GM19351 (cell line): ENCODE measurements around the gene ULK4.
"Not testable (repeated sequence)": the region's sequence is repeated elsewhere in the genome, so short reads cannot be mapped to it uniquely, and the experiment has no call there.

Source experiments
- ATAC-seq: cut with Tn5 transposase; IDR thresholded peaks from one replicate; pipeline ENCODE4 v1.9.1; 2021; ENCODE audit warnings: mild to moderate bottlenecking, moderate library complexity; ENCODE audit not compliant: unreplicated experiment

ULK4 gene

DNA sequence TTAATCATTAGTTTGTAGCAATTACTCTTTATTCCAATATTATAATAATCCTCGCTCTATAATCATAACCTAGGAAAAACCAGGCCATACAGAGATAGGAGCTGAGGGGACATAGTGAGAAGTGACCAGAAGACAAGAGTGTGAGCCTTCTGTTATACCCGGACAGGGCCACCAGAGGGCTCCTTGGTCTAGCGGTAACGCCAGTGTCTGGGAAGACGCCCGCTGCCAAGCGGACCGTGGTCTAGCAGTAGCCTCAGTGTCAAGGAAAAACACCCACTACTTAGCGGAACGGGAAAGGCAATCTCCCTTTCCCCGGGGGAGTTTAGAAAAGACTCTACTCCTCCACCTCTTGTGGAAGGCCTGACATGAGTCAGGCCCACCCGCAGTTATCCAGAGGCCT is 266.1 kb downstream of the ULK4 start:
- not testable (repeated sequence) for ATAC-seq

DNA sequence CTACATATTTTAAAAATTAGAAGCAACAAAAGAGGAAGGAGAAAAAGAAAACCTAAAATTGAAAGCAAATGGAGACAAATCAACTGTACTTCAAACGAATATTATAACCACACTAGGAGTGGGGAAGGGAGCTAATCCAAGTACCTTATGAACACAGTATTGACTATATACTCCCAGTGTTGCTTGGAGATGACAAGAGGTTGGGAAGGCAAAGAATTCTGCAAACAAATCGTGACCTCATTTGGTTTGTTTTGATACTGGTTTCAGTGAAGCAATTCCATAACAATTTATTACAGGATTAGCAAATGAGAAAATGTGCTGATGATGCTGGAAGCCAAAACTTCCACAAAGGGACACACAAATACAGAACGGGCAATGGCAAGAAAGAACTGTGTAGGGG is 268.1 kb downstream of the ULK4 start:
- ATAC-seq, result no peak

DNA sequence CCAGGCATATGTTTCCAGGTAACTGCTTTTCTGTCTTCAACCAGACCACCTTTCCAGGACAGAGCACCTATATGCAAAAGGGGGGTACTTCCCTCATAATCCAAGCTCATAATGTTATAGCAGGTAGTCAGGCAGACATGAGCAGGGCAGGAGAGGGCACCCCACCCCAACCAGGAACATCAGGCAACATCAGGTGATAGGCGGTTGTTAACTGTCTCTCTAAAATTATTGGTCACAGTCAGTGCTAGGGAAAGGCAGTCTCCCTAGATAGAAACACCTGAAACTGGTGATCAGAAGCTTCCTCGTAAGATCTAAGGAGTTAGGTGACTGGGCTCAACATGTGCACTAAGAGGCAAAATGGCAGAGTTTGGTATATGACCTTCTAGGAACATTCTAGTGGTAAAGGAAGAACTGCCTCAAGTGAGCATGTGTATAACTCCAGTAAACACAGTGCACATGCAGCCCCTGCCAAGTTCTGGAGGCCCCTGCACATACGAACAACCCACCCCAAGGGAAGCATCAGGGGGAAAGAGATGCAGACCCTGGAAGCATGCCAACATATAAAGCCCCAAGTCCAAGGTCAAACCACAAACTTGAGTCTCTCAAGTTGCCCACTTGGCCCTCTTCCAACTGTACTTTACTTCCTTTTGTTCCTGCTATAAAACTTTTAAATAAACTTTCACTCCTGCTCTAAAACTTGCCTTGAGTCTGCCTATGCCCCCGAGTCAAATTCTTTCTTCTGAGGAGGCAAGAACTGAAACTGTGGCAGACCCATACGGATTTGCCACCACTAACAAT is 270.9 kb downstream of the ULK4 start:
- ATAC-seq, result no peak

DNA sequence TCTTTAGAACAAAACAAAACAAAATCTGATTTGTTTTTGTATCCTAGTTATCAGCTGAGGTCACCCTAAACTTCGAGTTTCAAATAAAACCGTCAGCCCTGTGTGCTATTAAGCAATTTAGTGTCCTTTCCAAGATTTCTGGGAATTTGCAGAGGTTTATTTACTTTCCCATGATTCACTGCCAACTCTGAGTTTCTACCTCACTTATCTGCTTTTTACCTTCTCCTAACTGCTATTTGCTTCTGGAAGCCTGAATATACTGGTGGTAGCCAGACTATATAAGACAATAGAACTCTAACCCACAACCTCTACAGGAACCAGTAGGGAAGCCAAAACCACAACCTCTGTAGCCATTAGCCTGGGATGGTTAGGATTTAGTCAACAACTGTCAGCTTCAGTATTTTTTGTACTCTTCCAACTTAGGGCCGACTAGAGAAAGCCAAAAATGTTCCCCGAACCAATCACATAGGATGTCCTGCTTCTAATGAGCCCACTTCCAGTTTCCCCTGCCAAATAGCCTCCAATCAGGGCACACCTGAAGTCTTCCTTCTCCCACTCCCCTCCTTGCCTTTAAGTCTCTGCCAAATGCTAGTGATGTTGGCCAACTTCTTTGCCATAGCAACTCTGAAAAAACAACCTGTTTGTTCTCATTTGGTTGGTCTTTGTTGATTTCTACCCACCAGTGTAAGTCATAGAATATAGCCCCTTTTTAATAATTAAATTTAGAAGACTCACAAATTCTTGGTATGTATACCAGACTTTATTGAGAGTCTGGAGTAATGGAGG is 273.1 kb downstream of the ULK4 start:
- no peak for ATAC-seq

DNA sequence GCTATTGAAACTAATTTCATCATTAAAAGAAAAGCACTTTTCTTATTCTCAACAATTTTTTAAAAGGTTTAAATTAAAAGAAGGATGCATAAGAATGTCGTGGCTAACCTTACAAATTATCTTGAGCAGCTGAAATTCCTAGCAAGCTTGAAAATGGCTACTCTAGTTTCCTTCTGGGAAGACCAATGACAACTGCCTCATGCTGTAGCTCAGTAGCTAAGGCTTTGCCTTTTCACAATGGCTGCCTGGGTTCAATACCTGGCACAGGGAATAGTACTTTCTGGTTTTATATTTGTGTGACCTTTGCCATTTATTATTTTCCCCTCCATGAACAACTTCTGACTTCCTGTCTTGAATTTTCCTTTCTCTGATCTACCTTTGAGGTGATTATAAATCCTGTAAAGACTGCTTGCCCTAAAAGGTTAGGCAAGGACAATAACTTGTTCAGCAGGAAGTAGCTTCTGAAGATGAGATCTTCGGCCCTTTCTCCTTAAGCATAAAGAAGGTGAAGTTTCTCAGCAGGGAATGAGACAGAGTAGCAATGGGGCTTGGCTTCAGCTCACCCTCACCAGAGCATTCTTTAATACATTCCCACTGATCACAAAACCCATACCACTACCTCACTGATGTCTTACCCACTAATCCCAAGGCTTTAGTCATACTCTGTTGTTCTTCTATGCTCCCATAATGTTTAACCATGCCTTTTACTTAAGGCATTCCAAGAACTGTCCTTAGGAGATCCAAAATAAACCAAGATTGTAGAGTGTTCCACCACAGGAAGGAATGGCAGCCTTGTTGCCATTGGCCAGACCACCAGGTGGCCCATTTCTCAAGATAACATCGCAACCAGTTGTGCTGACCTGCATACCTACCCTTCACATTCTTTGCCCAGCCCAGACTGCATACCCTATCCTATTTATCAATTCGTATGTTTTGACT is 276.8 kb downstream of the ULK4 start:
- no peak for ATAC-seq

DNA sequence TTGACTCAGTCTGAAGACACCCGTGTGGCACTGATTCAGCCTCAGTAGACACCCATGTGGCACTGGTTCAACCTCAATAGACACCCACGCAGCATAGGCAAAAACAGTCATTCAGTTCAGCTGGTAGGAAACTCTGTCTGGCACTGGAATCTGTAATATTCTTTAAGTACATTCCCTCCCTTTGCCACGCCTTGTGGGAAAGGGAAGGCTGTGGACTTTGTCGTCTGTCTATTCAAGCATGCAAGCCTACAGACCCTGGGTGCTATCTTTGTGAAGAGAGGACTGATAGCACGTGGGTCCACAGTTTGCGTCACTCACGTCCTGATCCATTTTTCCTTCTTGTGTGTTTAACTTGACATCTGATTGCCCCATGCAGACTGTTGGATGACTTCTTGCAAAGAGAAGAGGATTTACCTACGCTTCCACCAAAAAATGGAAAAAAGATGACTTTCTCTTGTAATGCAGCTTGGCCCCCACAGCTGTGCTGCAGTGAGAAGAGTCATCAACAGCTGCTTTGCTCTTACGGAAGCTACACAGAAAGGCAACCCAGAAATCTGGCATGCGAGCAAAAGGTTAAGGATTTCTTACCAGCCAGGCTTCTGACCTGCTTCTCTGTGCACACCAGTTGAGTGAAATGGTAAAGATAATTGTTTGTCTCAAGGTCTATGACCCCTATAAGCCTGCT is 278.1 kb downstream of the ULK4 start:
- ATAC-seq, result no peak

DNA sequence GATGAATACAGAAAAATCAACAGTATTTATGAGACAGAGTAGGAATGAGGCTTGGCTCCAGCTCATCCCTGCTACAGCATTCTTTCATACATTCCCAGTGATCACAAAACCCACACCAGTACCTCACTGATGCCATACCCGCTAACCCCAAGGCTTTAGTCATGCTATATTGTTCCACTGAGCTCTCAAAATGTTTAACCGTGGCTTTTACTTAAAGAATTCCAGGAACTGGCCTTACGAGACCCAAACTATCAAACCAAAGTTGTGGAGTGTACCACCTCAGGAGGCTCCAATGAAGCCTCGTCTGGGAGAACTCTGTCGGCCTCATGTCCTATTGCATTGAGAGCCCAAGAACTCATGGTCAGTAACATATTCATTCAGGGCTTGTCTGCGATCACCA is 278.9 kb downstream of the ULK4 start:
- no peak for ATAC-seq

DNA sequence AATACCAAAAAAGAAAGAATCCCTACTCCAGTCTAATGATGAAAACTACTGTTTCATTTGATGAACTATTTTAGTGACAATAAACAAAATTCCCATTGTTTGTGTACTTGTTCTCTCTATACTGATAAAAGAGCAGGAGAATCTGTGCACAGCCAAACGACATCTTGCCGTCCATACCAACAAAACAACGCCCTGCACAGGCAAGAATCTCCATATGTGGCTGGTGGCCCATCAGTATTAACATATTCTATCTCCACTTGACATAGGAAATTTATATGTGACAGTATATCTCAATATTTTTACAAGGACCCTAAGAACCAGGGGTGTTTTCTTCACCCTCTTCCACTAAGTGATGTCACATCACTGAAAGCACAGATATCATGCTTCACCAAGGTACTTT is 279.5 kb downstream of the ULK4 start:
- no peak for ATAC-seq

DNA sequence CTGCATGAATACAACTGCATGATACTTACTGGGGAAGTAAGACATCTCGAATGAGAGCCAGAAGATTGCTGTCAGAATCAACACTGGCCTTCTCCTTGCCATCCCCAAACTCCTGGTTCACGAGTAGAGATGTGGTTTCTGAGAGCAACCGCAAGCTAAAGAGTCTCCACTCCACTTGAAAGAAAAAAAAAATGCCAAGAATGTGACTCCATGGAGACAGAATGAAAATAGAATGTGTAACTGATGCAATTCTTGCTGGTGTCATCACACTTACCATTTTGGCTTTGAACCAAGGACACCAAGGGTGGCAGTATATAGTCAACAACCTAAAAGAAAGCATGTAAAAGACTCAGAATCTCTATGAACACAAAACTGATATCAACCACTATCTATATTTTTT is 280.4 kb downstream of the ULK4 start:
- no peak for ATAC-seq

DNA sequence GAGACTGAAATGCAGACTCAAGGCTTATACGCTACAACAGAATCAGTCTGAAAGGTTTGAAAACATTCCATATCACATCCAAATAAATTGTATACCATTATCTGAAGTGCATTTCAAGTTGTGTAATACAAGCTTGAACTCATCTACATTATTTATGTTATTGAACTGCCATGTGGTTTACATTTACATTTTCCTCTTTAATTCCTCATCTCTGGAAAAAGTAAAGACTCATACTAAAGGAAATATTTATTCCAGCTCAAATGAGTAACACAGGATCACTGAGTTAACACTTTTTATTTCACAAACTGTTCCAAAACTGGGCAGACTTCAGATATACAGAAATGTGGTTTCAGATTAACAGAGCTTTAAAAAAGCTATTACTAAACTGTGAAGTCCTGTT is 282.5 kb downstream of the ULK4 start:
- no peak for ATAC-seq

DNA sequence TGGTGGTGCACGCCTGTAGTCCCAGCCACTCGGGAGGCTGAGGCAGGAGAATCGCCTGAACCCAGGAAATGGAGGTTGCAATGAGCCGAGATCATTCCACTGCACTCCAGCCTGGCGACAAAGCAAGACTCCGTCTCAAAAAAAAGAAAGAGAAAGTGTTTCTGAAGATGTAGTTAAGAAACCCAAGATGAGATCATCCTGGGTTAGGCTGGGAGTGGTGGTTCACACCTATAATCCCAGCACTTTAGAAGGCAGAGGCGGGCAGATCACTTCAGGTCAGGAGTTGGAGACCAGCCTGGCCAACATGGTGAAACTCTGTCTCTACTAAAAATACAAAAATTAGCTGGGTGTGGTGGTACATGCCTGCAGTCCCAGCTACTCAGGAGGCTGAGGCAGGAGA is 286.8 kb downstream of the ULK4 start:
- not testable (repeated sequence) for ATAC-seq

DNA sequence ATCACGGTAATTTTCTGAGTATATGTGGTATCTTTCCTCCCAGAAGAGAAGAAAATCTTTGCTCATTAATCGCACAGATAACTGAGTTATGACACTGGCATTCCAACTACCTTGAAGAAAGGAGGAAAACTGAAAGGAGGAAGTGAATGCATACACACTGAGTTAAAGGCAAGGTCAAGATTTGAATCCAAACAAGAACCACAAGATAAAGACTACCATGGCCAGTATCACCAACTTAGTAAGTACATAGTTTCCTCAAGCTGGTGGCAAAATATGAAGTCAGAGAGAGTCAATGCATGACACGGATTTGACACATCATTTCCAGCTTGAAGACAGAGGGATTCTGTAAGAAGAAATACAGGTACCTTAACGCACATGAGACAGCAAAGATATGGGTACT is 287.5 kb downstream of the ULK4 start:
- no peak for ATAC-seq

DNA sequence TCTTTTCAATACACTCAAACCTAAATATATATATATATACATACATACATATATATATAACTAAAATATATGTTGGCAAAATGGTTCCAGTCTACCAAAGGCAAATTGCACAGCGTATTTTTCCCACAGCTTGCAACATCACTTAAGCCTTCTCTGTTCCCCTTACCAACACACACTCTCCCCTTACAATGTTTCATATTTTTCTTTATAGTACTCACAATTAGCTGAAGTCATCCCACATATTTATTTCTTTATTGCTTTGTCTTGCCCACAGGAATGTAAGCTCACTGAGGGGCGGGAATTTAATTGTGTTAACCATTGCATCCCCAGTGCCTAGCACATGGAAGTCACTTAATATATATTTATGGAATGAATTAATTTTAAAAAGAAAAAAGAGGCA is 288.3 kb downstream of the ULK4 start:
- ATAC-seq, result no peak

DNA sequence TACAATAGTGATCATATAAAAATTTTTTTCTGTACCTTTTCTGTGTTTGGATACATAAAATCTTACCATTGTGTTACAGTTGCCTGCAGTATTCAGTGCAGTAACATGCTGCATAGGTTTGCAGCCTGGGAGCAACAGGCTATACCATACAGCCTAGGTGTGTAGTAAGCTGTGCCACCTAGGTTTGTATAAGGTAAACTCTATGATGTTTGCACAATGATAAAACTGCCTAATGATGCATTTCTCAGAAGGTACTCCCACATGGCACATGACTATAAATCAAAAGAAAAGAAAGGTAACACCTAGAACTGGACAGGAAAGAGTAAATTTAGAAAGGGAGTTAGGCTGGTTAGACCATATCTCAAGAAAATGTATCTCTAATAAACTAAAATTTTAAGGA is 293.5 kb downstream of the ULK4 start:
- ATAC-seq, result no peak

DNA sequence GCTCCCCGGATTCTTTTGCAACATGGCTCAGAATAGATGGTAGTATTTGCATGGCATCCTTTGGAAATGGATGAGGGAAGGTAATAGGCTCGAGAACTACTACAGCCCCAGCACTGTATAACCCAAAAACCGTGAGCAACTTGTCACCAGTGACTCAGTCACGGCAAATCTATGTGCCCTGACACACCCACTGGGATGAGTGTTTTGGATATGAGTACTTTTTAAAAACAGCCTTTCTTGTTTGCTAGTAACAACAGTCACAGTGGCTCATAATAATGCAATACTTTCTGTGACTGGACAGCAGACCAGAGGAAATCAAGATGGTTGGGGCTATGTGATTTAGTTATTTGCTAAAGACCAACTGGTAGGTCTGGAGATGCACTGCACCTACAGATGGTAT is 299.6 kb downstream of the ULK4 start:
- ATAC-seq, result no peak

DNA sequence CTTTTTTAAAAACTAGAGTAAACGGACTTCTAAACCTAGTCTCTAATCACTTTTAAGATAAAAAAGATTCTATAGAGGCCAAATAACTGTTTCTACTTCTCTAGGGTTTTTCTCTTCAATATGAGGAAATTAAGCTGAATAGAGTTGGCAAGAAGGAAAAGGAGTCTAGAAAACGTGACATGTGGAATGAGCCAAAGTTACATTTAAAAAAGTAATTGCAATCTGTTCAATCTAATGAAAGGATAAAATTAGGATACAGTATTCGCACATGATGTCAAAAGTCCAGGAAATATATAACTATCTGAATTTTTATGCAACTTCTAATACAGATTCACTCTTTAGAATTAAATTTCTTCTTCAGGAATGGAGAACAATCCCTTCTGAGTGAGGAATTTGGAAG is 300.1 kb downstream of the ULK4 start:
- ATAC-seq, result no peak

DNA sequence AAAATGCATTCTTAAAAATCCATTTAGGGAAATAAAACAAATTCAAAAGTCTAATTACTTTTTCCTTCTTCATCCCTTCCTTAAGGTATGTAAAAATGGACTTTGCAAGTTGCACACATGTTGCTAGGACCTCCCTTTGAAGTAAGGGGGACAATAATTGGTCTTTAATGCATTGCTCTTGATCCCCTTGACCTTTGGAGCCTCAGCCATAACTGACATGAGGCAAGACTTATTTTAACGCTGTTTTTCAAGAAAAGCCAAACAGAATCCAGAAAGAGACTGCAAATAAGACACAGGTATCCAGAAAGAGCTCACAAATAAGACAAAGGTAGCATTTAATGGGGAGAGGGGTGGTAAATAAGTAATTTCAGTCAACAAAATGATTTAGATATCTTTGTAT is 301.4 kb downstream of the ULK4 start:
- ATAC-seq, result no peak

DNA sequence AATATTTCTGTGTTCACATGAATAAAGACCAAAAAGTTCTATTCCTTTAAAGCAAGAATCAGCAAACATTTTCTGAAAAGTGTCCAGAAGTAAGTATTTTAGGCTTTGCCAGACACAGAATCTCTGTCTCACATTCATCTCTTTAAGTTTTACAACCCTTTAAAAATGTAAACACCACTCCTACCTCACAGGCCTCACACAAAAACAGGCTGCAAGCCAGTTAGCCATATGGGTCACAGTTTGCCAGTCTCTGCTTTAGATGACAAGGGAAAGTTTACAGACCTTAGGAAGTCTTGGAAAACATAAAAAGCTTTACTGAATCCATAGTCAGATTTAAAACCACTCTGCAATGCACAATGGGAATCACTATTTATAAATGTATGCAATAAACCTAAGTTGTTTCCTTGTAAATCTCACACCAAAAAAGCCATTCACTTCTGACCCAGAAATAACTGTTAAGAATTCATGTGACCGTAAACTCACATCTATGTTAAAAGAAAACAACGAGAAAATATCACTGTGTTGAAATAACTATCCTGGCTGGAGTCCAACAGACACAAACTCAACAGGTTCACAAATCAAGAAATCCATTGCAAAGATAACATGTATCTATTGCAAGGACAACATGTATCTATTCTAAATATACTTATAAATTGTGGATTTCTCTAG is 308.2 kb downstream of the ULK4 start:
- ATAC-seq, result no peak

DNA sequence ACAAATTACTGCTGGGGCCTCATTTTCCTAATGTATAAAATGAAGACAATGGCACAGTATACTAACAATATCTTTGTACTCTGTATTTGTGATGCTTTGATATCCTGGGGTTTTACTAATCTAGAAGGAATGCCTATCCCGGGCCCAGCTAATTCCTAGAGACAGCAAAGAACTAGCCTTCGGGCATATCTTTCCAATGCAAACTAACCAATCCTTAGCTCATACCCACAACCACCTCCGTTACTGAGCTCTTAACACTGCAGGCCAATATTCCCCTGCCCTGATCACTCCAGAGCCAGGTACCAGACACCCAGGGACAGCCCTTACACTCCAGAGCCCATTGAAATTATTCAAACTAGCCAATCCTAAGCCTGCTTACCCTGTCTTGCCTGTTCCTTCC is 309.0 kb downstream of the ULK4 start:
- ATAC-seq, result no peak

DNA sequence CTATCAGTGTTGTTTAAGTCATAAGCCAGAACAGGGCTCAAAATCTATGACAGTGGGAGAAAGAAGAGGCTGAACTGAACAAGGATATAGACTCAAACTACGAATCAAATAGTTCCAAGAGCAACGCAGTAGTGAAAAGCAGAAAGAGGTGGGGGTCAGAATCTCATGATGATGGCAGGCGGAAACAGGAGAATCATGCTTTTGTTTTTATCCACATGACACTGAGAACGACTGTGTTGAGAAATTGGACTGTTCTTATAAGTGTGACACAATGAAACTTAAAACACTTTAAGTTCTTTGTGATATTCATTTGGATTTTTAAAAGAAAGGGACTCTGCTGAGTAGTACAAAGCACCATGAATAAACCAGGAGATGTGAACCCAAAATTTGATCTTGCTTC is 309.4 kb downstream of the ULK4 start:
- no peak for ATAC-seq
